NCI-H2107 (cell line): ENCODE measurements around the gene COMMD2.

ENCODE experiments used
- DNase-seq: peaks from one replicate; lab custom pipeline; 2025; lab: John Stamatoyannopoulos, UW

Gene COMMD2

GRCh38 chr3:149752051-149752787, at the start of gene COMMD2:
COMMD2 (minus strand) TSS chr3:149752489; CDS start chr3:149752444, 45 bp downstream.
- peak; percentile 75 for DNase-seq

GRCh38 chr3:149801639-149802038, 49.4 kb upstream of the COMMD2 start:
- no peak for DNase-seq

- no peak for DNase-seq
These were observed 48.9 kb upstream of the COMMD2 start for GRCh38 chr3:149801195-149801594.

GRCh38 chr3:149800693-149801092, 48.4 kb upstream of the COMMD2 start:
- DNase-seq, result no peak

- no peak for DNase-seq
These were observed 43.7 kb upstream of the COMMD2 start for GRCh38 chr3:149796026-149796425.

DNA sequence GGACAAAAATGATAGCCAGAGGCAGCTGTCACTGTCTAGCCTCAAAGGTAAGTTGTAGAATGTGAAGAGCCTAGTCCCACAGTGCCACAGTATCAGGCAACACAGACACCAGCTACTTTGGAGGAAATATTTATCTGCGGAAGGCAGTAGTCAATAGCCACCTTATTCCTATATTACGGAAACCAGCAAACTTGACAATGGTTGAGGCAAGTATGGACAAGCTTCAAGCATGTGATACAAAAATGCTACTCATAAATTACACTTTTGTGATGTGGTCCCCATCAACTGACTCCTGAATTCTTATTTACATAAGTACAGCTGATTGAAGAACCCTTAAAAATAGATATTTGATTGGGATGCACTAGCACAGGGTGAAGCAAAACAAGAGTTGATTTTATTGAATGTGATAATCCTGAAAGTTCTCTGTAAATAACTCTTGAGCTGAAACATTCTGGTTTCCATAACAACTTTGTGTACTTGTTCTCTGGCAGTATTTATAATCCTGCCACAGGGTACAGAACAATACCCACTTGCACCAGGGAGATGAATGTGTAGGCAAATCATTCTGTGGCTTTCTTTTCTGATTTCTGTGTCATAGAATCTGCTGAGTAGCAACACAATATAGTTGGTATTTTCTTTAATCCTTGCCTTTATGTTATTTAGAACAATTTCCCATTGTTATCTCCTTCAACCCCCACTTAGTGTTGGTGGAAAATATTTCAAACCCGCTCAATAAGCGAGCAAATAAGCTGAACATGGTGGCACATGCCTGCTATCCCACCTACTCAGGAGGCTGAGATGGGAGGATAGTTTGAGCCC, 40.4 kb upstream of the COMMD2 start, which contains the start of gene ANKUB1:
TSS of gene ANKUB1 (minus strand) at position 103 of the 819 bp plus-strand sequence. CDS start 188 bp downstream, outside the sequence.
- DNase-seq, result no peak

- DNase-seq, result no peak
These were observed 38.4 kb upstream of the COMMD2 start for GRCh38 chr3:149790698-149791097.

DNA sequence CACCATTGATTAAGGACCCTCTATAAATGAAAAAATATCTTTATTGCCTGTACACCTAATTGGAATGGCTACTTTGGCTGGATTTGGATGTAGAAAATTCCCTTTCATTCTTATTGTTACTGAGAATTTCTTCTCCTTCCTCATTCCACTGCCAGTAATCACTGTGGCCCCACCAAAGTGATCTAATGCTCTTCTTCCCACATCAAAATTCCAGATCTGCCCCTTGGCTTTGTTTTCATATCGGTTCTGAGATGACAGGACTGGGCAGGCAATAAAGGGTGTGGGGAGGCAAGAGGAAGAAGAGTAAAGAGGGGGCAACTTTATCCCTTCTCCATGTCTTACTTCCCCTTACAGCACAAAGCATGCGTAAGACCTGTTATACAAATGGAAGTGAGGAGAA, 38.0 kb upstream of the COMMD2 start:
- no peak for DNase-seq

- no peak for DNase-seq
These were observed 31.9 kb upstream of the COMMD2 start for GRCh38 chr3:149784064-149784704.

- no peak for DNase-seq
These were observed 31.3 kb upstream of the COMMD2 start for GRCh38 chr3:149783576-149783975.

- no peak for DNase-seq
These were observed 29.5 kb upstream of the COMMD2 start for GRCh38 chr3:149781741-149782140.

GRCh38 chr3:149781211-149781610, 28.9 kb upstream of the COMMD2 start:
- DNase-seq, result no peak

GRCh38 chr3:149777414-149778214, 25.3 kb upstream of the COMMD2 start:
- no peak for DNase-seq

DNA sequence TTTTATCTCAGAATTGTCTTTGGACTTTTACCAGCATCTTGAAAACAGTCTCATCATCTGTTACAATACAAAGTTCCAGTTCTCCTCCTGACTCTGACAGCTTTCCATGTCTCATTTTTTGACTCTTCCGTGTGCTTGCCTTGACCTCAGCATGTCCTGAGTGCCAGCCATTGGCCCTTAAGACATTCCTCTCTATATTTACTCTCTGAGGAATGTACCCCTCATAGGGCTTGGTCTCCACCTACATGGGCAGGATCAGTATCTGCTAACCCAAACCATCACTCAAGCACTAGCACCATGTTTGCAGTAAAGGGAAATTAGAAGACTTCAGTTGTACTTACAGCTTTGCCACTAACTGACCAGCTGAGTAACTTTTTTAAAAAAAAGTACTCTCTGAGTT, 23.9 kb upstream of the COMMD2 start:
- DNase-seq, result no peak

DNA sequence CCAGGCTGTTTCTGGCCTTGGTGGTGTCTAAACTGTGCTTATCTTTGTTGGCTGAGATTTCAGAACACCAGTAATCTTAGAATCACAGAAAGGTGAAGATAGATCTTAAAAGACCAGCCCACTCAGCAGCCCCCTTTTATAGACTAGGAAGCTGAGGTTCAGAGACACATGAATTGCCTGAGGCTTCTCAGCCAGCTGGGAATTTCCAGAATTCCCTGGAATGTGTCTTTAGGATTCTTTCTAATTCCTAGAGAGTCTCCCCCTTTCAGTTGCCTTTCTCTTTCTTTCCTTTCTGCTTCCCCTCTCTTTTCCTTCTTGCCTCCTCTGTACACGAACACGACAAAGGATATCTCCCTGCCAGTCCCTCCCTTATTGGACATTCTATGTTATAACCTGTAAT, 20.6 kb upstream of the COMMD2 start:
- no peak for DNase-seq

- no peak for DNase-seq
These were observed 19.5 kb upstream of the COMMD2 start for GRCh38 chr3:149771652-149772271.

DNA sequence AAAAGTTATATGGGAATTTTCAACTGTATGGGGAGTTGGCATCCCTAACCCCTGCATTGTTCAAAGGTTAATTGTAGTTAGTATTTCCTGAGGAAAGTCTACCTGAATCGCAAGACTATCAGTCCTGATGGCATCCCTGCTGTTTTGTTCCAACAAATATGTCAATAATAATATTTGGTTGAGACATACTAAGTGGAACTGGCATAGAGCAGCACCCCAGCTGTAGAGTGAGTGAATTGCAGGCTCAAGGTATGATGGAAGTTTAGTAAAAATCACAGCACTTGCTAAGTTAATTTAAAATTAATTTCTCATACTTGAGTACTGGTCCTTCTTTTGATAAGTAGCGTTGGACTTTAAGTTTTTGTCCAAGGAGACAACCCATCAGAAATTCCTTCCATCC, 18.0 kb upstream of the COMMD2 start:
- no peak for DNase-seq

- no peak for DNase-seq
These were observed 16.4 kb upstream of the COMMD2 start for GRCh38 chr3:149768704-149769103.

DNA sequence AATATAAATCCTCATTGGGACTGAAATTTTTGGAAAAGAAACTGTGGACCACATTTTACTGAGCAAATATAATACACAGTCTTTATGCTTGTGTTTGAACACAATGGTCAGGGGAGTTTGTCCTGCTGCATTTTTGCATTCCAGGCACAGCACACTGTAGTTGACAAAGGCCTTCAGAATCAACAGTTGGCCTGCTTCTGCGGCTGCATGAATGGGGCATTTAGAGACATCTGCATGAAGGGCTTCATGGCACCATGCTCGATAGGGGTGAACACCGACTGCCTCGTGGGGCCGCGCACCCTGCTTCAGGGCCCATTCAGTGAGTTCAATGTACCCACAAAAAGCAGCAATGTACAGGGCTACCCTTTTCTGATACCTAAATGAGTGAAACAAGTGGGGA, 15.4 kb upstream of the COMMD2 start:
- no peak for DNase-seq

DNA sequence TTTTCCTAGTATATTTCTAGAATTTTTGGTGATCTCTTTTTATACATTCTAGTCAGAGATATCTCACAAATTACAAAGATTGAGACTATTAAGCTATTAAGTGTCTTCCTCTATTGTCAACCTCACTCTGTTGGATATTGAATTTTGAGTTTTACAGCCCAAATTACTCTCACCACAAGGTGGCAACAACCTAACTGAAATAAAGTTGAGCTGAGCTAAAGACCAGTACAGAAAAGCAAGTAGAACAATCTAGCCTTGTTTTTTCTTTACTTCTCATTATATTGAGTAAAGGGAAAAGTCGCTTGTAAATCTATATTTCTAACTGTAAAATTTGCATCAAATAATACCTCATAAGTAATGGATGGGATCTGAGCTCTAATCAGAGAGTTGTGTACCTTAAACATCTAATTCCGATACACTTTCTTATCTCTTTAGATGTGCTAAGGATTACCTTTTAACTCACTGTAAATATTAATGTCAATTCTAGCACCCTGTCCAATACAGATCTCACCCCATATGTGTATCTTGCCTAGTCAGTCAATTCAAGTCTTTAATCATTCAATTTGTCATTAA, 13.6 kb upstream of the COMMD2 start:
- no peak for DNase-seq

- no peak for DNase-seq
These were observed 12.0 kb upstream of the COMMD2 start for GRCh38 chr3:149764302-149764701.
